NK-92 (cell line): ENCODE results near the gene PKMYT1.

ENCODE experiments used
- DNase-seq: peaks from one replicate; lab custom pipeline; 2025; ENCODE audit not compliant: unreplicated experiment; lab: John Stamatoyannopoulos, UW

The PKMYT1 gene

DNA sequence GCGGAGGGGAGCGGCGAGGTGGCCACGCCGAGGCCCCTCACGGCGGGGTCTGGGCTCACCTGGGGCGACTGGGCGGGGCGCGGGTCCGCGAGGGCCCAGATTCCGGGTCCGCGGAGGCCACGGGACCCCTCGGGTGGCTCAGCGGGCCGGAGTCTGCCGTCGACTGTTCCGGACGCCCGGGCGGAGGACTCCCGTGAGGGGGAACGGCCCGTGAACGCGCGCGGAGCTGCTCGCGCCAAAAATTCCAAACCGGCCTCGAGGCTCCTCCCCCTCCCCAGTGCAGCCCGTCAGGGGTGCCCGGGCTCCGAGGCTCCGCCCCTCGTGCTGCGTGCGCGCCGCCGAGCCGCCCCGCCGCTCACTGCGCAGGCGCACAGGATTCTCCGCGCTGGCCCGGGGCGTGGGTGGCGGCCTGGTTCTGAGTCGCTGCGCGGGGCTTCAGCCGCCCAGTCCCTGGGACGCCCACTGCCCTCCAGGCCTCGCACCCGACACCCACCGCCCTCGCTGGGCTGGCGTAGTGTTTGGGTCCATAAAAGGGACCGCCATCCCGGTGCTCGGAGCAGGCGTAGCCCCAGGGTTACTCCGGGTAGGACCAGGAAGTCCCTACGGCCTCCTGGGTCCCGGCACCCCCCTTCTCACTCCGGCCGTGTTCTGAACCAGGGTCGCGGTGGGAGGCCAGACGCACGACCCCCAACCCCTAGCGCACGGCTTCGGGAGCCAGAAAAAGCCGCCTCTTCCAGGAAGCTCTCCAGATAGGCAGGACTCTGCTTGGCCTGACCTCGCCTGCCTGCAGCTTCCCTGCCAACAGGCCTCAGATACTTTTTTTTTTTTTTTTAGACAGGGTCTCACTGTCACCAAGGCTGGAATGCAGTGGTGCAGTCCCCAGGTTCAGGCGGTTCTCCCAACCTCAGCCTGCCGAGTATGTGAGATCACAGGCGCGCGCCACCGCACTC is at the start of gene PKMYT1:
Gene PKMYT1, minus strand, starts transcription at position 220 of the 950 bp plus-strand sequence. CDS start 789 bp downstream, outside the sequence.
- peak; percentile 61 for DNase-seq

- no peak for DNase-seq
Measured at GRCh38 chr16:3029491-3030221, 49.4 kb upstream of the PKMYT1 start.

- DNase-seq: no peak
Measured at GRCh38 chr16:3028716-3029319, 48.6 kb upstream of the PKMYT1 start.

- peak; percentile 41 for DNase-seq
Measured at GRCh38 chr16:3027983-3028715, 47.9 kb upstream of the PKMYT1 start.

DNA sequence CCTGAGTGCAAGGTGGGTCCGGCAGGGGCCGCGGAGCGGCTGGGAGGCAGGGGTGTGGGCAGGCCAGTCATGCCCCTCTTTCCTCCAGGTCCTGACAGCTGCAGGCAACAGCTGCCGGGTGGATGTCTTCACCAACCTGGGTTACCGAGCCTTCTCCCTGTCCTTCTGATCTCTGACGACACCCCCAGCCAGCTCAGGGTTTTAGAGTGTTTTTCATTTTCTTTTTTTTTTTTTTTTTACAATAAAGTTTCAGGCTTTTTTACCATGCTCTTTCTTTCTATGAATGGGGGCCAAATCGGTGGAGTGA is 47.2 kb upstream of the PKMYT1 start:
- no peak for DNase-seq

- DNase-seq: no peak
Measured at GRCh38 chr16:3026609-3027488, 46.6 kb upstream of the PKMYT1 start.

- no peak for DNase-seq
Measured at GRCh38 chr16:3026003-3026378, 45.7 kb upstream of the PKMYT1 start.

GRCh38 chr16:3025032-3026002 is 45.1 kb upstream of the PKMYT1 start:
- no peak for DNase-seq

DNA sequence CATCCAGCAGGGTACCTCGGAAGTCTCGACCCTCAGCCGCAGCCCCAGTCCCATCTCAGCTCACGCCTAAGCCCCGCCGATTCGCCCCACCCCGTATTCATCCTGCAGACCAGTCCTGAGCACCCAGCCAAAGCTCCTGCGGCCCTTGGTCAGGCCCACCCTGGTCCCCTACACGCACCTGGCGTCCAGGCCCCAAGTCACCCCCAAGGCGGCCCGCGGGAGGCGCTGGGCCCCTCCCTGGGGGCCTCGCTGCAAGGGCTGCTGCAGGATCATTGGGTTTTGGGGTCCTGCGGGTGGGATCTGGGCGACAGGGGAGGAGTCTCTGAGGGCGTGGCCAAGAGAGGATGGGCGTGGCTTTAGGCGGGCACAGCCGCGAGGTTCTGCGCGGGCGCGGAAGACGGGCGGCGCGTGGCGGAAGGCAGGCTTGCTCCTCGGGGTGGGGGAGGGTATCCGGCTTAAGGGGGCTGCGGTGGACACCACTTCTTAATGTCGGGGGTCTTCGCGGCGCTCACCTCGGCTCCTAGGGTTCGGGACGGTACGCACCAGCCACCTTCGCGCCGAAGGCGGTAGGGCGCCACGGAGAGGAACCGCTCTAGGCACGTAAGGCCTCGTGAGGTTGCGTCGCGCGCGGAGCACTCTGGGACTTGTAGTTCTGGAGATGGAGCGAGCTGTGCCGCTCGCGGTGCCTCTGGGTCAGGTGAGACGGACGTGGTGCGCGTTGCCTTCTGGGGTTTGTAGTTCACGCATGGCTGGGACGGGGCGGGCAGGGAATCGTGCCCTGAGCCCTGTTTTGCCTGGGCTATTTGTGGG is 43.6 kb upstream of the PKMYT1 start, which contains the start of the genes HCFC1R1 and THOC6:
Gene HCFC1R1, minus strand, starts transcription at position 274 of the 810 bp plus-strand sequence. Its CDS starts 1 bp downstream, at position 273.
Gene THOC6, plus strand, starts transcription at position 367 of the 810 bp plus-strand sequence. Its CDS starts 292 bp downstream, at position 659.
- DNase-seq: peak; percentile 65

- no peak for DNase-seq
Measured at GRCh38 chr16:3023415-3023668, 43.1 kb upstream of the PKMYT1 start.

DNA sequence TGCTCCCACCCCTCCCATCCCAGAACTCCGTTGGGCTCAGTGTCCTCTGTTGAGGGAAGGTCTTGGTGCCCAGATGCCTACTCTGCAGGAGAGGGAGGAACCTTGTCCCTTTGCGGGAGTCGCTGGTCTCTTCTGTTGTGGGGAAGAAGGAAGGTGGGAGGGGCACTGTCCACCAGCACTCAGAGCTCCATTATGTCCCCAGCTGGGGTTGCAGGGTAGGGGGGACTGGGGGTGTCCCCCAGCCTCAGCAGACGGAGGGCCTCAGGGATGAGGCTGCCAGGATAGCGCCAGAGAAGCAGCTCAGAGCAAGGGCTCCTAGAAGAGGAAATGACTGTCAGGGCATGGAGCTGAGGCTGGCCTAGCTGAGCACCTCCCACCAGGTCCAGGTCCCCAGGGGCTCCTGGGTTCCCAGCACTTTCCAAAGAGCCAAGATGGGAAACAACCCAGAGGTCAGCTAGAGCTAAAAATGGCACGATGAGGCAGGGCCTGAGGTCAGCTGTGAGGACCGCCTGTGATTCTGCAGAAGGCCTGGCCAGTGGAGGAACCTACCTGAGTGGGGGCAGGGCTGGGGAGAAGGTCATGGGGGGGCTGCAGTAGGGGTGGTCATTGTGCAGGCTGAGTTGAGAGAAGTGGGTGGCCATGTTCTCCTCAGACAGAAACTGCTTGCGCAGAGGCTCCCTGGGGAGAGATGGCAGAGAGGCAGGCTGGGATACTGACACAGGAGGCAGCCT is 42.6 kb upstream of the PKMYT1 start:
- DNase-seq: no peak

- no peak for DNase-seq
Measured at GRCh38 chr16:3022208-3022683, 42.0 kb upstream of the PKMYT1 start.

GRCh38 chr16:3021449-3022207 is 41.4 kb upstream of the PKMYT1 start:
- no peak for DNase-seq

- no peak for DNase-seq
Measured at GRCh38 chr16:3020604-3021448, 40.6 kb upstream of the PKMYT1 start.

- DNase-seq: no peak
Measured at GRCh38 chr16:3020247-3020603, 40.0 kb upstream of the PKMYT1 start, which contains the start of gene TNFRSF12A. Gene TNFRSF12A (plus strand): TSS chr16:3020368. CDS start chr16:3020398, 30 bp downstream.
